GM13977 (cell line): Measurements from ENCODE around the gene CNTN5.
"Not testable (repeated sequence)": the region's sequence is repeated elsewhere in the genome, so short reads cannot be mapped to it uniquely, and the experiment has no call there.

ENCODE experiments used
- DNase-seq: peaks from one replicate; pipeline ENCODE4 v3.0.0; 2012; ENCODE audit warnings: low spot score
- CTCF ChIP-seq: IDR thresholded peaks from 2 replicates; pipeline ENCODE4 v1.5.1; 2012; ENCODE audit warnings: mild to moderate bottlenecking, control low read depth; ENCODE audit not compliant: insufficient read depth; ENCODE audit errors: extremely low read depth, missing control alignments
- in situ Hi-C: fragments of 300-500 bp; cut with MboI; formaldehyde crosslinking; loops from one replicate; pipeline ENCODE4 v1.12.0; 2022; ENCODE audit warnings: low sequenced_read_pairs, low pct_unique_long_range_greater_than_20kb, mixed read lengths, inconsistent platforms; ENCODE audit not compliant: unreplicated experiment

The CNTN5 gene

DNA sequence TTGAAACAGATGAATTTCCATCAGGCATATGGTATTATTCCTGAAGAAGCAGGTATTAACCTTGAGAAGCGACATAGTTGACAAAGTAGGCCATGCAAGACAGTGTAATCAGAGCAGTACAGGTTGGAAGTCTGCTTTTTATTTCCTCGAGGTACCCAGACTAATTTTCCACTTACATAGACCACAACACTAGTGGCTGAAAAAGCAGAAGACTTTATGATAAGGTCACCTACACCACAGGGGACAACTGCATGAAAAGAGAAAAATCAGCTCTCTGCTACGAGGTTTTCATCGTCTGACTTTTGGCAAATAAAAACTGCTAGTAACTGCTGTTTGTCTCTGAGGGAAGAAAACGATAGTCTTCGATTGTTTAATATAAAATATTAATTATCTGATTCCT, 77.5 kb downstream of the CNTN5 start:
- in situ Hi-C loops = no loop called here
- DNase-seq = no peak
- no peak for TF ChIP-seq CTCF

DNA sequence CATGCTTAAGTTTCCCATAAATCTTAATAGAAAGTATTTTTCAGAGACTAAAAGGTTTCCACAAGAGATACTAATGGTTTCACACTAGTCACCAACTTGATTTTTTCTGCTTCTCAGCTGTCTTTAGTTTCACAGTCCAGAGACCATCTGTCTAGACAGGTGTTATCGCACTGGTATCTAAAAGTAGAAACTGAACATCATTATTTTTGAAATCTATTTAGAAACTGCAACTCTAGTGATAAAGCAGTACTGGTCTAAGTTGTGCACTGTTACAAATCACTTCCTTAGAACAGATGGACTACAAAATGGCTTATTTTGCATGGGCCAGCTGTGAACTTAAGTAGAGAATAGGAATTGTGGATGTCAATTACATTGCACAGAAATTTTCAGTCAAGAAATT, 78.0 kb downstream of the CNTN5 start:
- DNase-seq = peak; percentile 39
- in situ Hi-C loops = no loop called here
- TF ChIP-seq CTCF = no peak

GRCh38 chr11:99117603-99118002, 96.9 kb downstream of the CNTN5 start:
- TF ChIP-seq CTCF = no peak
- in situ Hi-C loops = no loop called here
- no peak for DNase-seq

DNA sequence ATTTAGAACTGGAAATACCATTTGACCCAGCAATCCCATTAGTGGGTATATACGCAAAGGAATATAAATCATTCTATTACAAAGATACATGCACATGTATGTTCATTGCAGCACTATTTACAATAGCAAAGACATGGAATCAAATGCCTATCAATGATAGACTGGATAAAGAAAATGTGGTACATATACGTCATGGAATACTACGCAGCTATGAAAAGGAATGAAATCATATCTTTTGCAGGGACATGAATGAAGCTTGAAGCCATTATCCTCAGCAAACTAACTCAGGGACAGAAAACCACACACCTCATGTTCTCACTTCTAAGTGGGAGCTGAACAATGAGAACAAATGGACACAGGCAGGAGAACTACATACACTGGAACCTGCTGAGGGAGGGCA, 113.1 kb downstream of the CNTN5 start:
- in situ Hi-C loops, DNase-seq: not testable (repeated sequence)

DNA sequence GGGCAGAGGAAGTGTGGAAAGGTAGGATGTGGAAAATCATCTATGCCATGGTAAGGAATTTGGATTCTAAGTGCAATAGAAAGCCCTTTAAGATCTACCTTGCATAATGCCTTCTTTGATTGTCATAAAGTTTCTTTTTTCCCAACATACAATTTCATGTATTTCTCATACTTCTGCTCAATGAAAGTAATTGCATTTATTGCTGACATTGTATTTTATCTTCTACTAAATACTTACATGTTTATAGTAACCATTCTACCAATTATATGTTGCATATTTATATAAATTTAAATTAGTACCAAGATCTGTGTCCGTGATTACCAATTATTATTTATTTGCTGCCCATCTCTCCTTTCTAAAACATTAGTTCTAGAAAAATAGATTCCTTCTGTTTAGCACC, 114.8 kb downstream of the CNTN5 start:
- TF ChIP-seq CTCF = no peak
- DNase-seq = no peak
- in situ Hi-C loops = no loop called here

DNA sequence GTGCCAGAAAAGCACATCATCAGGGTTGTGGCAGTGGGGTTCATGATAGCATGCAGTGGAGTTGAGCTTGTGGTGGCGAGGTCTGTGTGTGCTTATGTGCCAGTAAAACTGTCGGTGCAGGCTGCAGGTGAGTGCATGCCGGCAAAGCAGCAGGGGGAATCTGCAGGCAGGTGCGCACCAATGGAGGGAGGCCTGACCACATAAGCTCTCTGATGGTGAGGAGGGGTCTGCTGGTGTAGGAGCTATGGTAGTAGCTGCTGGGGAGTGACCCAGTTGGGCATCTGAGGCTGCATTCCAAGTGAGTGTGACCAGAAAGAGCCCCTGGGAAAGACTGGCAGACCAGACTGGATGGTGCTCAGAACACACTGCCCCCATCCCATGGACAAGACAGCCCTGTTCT, 121.5 kb downstream of the CNTN5 start:
- in situ Hi-C loops = no loop called here
- no peak for TF ChIP-seq CTCF
- DNase-seq = no peak

DNA sequence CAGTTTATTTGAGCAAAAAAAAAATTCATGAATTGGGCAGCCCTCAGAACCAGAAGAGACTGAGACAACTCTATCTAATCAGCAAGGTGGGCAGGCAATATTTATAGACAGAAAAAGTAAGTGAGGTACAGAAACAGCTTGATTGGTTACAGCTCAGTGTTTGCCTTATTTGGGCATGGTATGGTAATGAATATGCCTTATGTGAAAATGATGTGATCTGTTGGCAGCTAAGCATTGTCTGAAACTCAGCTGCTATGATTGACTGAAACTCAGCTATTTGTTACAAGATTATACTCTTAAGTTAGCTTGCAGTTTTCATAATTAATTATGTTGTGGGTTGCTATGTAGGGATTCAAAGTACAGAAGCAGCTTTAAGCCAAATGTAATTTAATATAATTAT, 127.6 kb downstream of the CNTN5 start:
- no peak for DNase-seq
- in situ Hi-C loops = no loop called here

More for the DNA sequence above, 127.6 kb downstream of the CNTN5 start:
- no peak for TF ChIP-seq CTCF
